Caki2 (cell line): ENCODE measurements around the gene SNX15. TPM values are rescaled to one million over a fixed set of nuclear protein-coding genes. Genes with fewer than 3 reads are reported as not detected.

ENCODE experiments used
- DNase-seq: peaks from one replicate; pipeline ENCODE4 v3.0.0-alpha.2; 2015; ENCODE audit warnings: low read depth
- in situ Hi-C: cut with HindIII; loops from 2 replicates; pipeline ENCODE4 v1.10.0; 2016; ENCODE audit warnings: low sequenced_read_pairs, low pct_unique_long_range_greater_than_20kb, mixed read lengths
- total RNA-seq: library from RNA; depleted of rRNA; stranded (reverse); fragments of >200 nt; shearing (Covaris generic); gene quantifications from 2 replicates; pipeline ENCODE4 v1.2.3, GENCODE V29; 2014; ENCODE audit warnings: low replicate concordance

The SNX15 gene
- total RNA-seq, 1 experiment from 2014 or later: 16.8 TPM

GRCh38 chr11:65067446-65067845 is 40.2 kb downstream of the SNX15 start:
- in situ Hi-C loops: no loop called here
- no peak for DNase-seq

GRCh38 chr11:65069217-65069616 is 42.0 kb downstream of the SNX15 start:
- no peak for DNase-seq
- in situ Hi-C loops: no loop called here

GRCh38 chr11:65071907-65072630 is 44.8 kb downstream of the SNX15 start:
- in situ Hi-C loops: no loop called here
- DNase-seq: no peak

- in situ Hi-C loops: no loop called here
- DNase-seq: no peak
Observed at GRCh38 chr11:65072631-65072966, 45.4 kb downstream of the SNX15 start.

GRCh38 chr11:65077451-65077850 is 50.2 kb downstream of the SNX15 start:
- in situ Hi-C loops: no loop called here
- DNase-seq: no peak

- in situ Hi-C loops: no loop called here
- peak; percentile 17 for DNase-seq
Observed at GRCh38 chr11:65078151-65078550, 50.9 kb downstream of the SNX15 start.

- in situ Hi-C loops: no loop called here
- DNase-seq: no peak
Observed at GRCh38 chr11:65078786-65079342, 51.6 kb downstream of the SNX15 start.

GRCh38 chr11:65083134-65083833 is 56.0 kb downstream of the SNX15 start:
- in situ Hi-C loops: no loop called here
- DNase-seq: no peak

GRCh38 chr11:65083834-65084597 is 56.8 kb downstream of the SNX15 start, which contains the start of the genes CDCA5 and ZFPL1:
Gene CDCA5 (minus strand): TSS chr11:65084040. CDS start chr11:65083978, 62 bp downstream.
Gene ZFPL1 (plus strand): TSS chr11:65084222. CDS start chr11:65084699, 477 bp downstream.
- in situ Hi-C loops: no loop called here
- DNase-seq: peak; percentile 90

- in situ Hi-C loops: no loop called here
- DNase-seq: no peak
Observed at GRCh38 chr11:65084598-65085375, 57.5 kb downstream of the SNX15 start.

- in situ Hi-C loops: no loop called here
Observed at GRCh38 chr11:65085446-65085845, 58.2 kb downstream of the SNX15 start.

GRCh38 chr11:65086809-65087208 is 59.6 kb downstream of the SNX15 start:
- in situ Hi-C loops: no loop called here
- no peak for DNase-seq

More at GRCh38 chr11:65085446-65085845, 58.2 kb downstream of the SNX15 start:
- no peak for DNase-seq

GRCh38 chr11:65087216-65087615 is 60.0 kb downstream of the SNX15 start:
- in situ Hi-C loops: no loop called here
- no peak for DNase-seq

- in situ Hi-C loops: no loop called here
- DNase-seq: no peak
Observed at GRCh38 chr11:65087827-65088226, 60.6 kb downstream of the SNX15 start.

- in situ Hi-C loops: no loop called here
Observed at GRCh38 chr11:65089621-65090020, 62.4 kb downstream of the SNX15 start.

More at GRCh38 chr11:65089621-65090020, 62.4 kb downstream of the SNX15 start:
- DNase-seq: no peak
